ENCODE data around the gene TTLL8.

- TF ChIP-seq, protein P1, sequence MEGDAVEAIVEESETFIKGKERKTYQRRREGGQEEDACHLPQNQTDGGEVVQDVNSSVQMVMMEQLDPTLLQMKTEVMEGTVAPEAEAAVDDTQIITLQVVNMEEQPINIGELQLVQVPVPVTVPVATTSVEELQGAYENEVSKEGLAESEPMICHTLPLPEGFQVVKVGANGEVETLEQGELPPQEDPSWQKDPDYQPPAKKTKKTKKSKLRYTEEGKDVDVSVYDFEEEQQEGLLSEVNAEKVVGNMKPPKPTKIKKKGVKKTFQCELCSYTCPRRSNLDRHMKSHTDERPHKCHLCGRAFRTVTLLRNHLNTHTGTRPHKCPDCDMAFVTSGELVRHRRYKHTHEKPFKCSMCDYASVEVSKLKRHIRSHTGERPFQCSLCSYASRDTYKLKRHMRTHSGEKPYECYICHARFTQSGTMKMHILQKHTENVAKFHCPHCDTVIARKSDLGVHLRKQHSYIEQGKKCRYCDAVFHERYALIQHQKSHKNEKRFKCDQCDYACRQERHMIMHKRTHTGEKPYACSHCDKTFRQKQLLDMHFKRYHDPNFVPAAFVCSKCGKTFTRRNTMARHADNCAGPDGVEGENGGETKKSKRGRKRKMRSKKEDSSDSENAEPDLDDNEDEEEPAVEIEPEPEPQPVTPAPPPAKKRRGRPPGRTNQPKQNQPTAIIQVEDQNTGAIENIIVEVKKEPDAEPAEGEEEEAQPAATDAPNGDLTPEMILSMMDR (IDR thresholded peaks at IDR 0.05; ENCODE audit: low read depth, low read length, missing input control), result no peak
- TF ChIP-seq JUND (IDR thresholded peaks at IDR 0.05), result no peak
- no peak for TF ChIP-seq GABPA (IDR thresholded peaks at IDR 0.05 in 1 of 2, conservative IDR thresholded peaks at IDR 0.05 in 1 of 2)
- no peak for TF ChIP-seq ATF3 (IDR thresholded peaks at IDR 0.05)
- TF ChIP-seq YY1 (IDR thresholded peaks at IDR 0.05), result no peak
Measured at GRCh38 chr22:50044485-50045118, 13.5 kb downstream of the TTLL8 start.
